ENCODE results near the gene SPAG6.

SPAG6 gene

DNA sequence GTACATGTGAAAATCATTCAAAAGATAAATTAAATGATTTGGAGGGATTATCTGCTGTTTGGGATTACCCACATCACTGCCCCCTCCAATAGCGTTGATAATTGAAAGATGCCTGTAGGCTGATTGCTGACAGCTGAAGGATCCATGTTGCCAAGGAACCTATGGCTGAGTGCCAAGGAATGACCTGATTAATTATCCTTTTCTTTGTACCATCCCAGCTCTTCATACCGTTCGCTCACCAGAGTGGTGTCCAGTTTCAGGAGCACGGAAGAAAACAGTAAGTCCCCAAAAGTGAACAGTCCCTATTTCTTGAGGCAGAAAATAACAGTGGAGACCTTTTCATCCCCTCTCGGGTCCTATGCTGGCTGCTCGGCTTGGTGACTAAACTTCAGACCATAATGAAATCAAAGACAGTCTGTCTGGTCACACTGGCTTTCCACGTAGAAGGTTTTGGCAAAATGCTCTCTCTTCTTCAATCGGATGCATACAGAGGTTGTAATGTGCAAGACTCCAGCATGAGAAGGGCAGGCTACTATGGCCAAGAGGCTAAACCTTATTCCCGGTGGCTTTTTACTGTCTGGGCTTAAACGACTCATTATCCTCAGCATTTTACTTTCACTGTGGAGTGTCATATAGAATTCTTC, 108.8 kb downstream of the SPAG6 start:
- no peak for DNase-seq (ENCODE audit: low read depth)
- H3K4me3 ChIP-seq (ENCODE audit: low read length): no peak overlapping the region
- TF ChIP-seq, protein P1, sequence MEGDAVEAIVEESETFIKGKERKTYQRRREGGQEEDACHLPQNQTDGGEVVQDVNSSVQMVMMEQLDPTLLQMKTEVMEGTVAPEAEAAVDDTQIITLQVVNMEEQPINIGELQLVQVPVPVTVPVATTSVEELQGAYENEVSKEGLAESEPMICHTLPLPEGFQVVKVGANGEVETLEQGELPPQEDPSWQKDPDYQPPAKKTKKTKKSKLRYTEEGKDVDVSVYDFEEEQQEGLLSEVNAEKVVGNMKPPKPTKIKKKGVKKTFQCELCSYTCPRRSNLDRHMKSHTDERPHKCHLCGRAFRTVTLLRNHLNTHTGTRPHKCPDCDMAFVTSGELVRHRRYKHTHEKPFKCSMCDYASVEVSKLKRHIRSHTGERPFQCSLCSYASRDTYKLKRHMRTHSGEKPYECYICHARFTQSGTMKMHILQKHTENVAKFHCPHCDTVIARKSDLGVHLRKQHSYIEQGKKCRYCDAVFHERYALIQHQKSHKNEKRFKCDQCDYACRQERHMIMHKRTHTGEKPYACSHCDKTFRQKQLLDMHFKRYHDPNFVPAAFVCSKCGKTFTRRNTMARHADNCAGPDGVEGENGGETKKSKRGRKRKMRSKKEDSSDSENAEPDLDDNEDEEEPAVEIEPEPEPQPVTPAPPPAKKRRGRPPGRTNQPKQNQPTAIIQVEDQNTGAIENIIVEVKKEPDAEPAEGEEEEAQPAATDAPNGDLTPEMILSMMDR (conservative IDR thresholded peaks at IDR 0.05; ENCODE audit: low read depth, low read length): no peak

DNA sequence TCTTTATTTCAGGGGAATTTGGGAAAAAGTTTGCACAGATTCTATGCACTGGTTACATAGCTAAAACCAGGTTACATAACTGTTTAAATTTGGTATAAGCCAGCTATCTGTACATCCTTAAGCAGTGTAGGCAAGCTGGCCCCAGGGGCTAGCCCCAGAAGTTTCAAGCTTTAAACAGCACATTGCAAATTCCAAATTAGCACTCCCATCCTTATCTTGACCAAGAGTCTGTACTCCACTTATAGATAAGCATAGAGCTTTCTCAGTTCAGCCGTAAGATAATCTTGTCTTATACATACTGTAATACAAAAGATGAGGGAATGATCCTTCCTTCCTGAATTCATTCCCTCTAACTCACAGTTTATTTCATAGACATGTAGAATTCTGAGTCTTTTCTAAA, 109.3 kb downstream of the SPAG6 start:
- H3K4me3 ChIP-seq (ENCODE audit: low read length): no peak overlapping the region
- TF ChIP-seq, protein P1 (conservative IDR thresholded peaks at IDR 0.05; ENCODE audit: low read depth, low read length): no peak
- no peak for DNase-seq (ENCODE audit: low read depth)

DNA sequence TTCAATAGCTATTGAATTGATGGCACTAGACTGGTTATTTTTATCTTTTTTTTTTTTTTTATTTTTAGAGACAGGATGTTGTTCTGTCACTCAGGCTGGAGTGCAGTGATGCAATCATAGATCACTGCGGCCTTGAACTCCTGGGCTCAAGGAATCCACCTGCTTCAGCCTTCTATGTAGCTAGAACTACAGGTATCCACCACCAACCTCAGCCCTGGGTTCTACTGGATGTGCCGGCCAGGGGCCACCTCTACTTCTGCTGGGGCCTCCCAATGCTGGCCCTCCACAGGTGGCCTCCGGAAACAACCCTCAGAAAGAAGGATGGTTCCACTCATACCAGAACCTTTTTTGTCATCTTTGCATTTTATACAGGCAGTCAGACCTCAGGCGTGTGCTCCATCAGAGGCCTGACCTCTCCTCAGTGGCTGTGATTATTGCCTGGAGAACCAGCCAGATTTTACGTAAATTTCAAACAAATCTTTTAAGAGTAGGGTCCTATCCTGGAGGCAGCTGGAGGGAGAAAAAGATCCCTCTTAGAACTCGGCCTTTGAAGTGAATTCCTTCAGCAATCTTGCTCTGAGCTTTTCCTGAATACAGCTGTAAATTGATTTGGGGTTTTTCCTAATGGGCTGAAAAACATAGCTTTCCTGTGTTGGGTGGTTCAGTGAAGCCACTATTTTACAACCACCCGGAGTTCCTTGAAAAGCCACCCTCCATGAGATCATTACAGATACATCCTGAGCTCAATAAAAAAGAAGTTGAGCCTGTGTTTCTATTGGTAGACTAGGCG, 110.0 kb downstream of the SPAG6 start:
- no peak overlapping the region for H3K4me3 ChIP-seq (ENCODE audit: low read length)
- TF ChIP-seq, protein P1 (conservative IDR thresholded peaks at IDR 0.05; ENCODE audit: low read depth, low read length): no peak
- DNase-seq (ENCODE audit: low read depth): no peak

DNA sequence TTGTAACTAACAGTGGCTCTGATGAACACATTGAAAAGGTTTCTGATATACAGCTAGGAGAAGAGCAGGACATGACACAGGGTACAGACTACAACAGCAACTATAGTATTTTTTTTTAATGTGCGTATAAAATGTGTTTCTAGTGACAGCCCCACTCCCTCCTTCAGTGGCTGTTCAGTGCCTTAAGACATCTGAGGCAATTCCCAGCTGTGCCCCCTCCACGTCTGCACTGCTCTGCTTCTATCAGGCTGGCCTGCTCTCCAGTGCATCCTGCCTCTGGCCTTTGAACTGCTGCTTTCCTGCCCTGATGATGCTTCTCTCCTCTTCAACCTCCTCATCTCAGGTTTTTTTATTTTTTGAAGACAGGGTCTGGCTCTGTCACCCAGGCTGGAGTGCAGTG, 111.2 kb downstream of the SPAG6 start:
- TF ChIP-seq, protein P1 (conservative IDR thresholded peaks at IDR 0.05; ENCODE audit: low read depth, low read length): no peak
- DNase-seq (ENCODE audit: low read depth): no peak
- no peak overlapping the region for H3K4me3 ChIP-seq (ENCODE audit: low read length)

DNA sequence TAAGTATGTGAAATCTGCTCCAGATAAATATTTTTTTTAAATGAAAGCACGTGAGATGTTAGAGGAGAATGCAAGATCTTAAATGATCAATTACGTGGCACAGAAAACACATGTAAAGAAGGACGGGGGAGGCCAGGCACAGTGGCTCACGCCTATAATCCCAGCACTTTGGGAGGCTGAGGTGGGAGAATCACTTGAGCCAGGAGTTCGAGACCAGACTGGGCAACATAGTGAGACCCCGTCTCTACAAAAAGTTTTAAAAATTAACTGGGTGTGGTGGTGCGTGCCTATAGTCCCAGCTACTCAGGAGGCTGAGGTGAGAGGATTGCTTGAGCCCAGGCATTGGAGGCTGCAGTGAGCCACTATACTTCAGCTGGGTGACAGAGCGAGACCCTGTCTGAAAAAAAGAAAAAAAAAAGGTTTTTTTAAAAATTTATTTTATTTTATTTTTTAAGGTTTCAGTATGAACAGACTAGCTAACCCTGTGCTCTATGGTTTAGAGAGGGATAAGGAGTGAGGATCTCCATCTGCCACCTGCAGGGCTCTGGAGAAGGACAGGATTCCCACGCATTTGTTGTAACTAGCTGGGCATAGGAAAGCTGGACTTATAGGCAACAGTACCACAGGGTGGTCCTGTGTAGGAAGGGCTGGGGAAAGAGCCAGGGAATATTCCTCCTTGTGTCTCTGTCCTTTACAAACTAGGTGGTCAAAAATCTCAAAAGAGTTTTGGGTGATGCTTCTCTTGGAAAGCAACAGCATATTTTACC, 113.2 kb downstream of the SPAG6 start:
- H3K4me3 ChIP-seq (ENCODE audit: low read length): no peak overlapping the region
- no peak for DNase-seq (ENCODE audit: low read depth)
- TF ChIP-seq, protein P1 (conservative IDR thresholded peaks at IDR 0.05; ENCODE audit: low read depth, low read length): no peak

DNA sequence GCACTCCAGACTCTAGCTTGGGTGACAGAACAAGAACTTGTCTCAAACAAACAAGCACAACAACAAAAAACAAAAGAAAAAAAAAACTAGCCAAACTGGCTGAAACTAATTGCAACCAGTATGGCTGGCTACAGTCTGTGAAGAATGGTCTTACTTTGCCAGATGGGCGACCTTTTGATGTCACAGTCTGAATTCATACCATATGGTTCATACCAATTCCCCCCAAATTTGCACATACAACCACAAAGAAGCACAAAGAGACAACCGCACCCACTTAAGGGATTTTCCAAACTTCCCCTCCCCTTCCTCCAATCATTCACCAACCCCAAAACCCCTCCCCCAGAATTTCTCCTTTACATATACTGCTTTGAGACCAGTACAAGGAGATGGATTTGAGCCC, 114.2 kb downstream of the SPAG6 start:
- TF ChIP-seq, protein P1 (conservative IDR thresholded peaks at IDR 0.05; ENCODE audit: low read depth, low read length): no peak
- H3K4me3 ChIP-seq (ENCODE audit: low read length): no peak overlapping the region
- no peak for DNase-seq (ENCODE audit: low read depth)
